Retinal pigment epithelial cell (primary cell): ENCODE results near the gene DNER.

Experiments
- DNase-seq: peaks from one replicate; pipeline ENCODE4 v3.0.0-alpha.2; 2010; ENCODE audit warnings: low read depth
- H3K4me3 ChIP-seq: 2 replicates; pipeline ENCODE4 v1.5.1; 2011; ENCODE audit warnings: mild to moderate bottlenecking, low read length, control low read depth, moderate library complexity
- CTCF ChIP-seq: conservative IDR thresholded peaks from 2 replicates; pipeline ENCODE4 v1.5.1; 2011; ENCODE audit warnings: low read depth, low read length, control low read depth, inconsistent platforms

Gene DNER

GRCh38 chr2:229408356-229408755 is 306.0 kb downstream of the DNER start:
- TF ChIP-seq CTCF, result no peak
- peak; percentile 81 for DNase-seq

GRCh38 chr2:229407170-229407569 is 307.2 kb downstream of the DNER start:
- no peak for TF ChIP-seq CTCF
- peak; percentile 82 for DNase-seq
- no peak overlapping the region for H3K4me3 ChIP-seq

More at GRCh38 chr2:229408356-229408755, 306.0 kb downstream of the DNER start:
- H3K4me3 ChIP-seq, result no peak overlapping the region

DNA sequence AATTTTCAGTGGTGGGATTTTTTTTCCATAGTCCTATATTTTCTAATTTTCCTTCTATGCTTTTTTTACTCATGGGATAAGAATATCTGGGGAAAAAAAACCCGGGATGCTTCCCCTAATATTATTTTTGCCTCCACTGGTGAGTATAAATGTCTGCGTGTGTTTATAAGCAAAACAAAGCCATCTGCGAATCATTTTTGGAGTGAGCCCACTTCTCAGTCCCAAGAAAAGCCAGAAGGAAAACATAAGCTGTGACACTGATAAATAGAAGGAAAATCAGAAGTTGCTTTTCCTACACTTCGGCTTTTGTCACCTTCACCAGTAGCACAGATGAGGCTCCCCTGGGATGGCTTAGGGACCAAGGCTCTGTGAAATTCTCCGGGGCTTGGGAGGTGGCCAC is 308.6 kb downstream of the DNER start:
- DNase-seq, result no peak
- H3K4me3 ChIP-seq, result no peak overlapping the region
- TF ChIP-seq CTCF, result no peak

GRCh38 chr2:229403296-229403695 is 311.1 kb downstream of the DNER start:
- no peak overlapping the region for H3K4me3 ChIP-seq
- TF ChIP-seq CTCF, result no peak
- no peak for DNase-seq

GRCh38 chr2:229401171-229401865 is 313.0 kb downstream of the DNER start:
- no peak for TF ChIP-seq CTCF
- no peak for DNase-seq
- no peak overlapping the region for H3K4me3 ChIP-seq

DNA sequence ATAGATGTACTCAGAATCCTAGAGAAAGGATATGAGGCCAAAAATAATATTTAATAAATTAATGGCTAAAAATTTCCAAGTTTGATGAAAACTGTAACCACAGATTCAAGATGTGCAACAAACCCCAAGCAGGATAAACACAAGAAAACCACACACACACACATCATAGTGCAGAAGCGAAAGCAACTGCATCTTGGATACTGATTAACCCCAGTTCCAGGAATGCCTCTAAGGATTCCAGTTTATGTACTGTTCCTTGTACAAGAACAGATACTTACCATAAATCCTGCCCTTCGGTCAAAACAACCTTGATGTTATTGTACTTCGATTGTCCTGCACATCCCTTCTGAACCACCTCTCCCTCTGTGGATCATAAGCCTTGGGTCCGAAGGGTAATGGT is 320.4 kb downstream of the DNER start:
- no peak for DNase-seq
- no peak overlapping the region for H3K4me3 ChIP-seq
- no peak for TF ChIP-seq CTCF

GRCh38 chr2:229392196-229392595 is 322.2 kb downstream of the DNER start:
- H3K4me3 ChIP-seq, result no peak overlapping the region
- no peak for TF ChIP-seq CTCF
- DNase-seq, result no peak
